ENCODE measurements around the gene THRSP. TPM values are rescaled to one million over a fixed set of nuclear protein-coding genes. Genes with fewer than 3 reads are reported as not detected.

THRSP gene
- total and polyA plus RNA-seq, 2 experiments from 2014 or later = not detected

DNA sequence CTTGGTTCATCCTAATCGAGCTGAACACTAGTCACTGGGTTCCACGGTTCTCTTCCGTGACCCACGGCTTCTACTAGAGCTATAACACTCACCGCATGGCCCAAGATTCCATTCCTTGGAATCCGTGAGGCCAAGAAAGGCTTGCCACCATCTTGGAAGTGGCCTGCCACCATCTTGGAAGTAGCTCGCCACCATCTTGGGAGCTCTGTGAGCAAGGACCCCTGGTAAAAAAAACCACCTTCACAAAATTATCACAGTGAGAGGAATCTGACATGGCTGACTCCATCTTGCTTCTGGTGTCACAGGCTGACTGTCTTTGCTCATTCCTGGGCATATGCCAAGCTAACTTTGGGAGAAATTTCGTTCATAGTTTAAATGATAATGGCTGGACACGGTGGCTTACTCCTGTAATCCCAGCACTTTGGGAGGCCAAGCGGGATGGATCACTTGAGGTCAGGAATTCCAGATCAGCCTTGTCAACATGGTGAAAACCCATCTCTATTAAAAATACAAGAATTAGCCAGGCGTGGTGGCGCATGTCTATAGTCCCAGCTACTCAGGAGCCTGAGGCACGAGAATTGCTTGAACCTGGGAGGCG lies 21.7 kb upstream of the THRSP start (continued):
- TF ChIP-seq, protein P1, sequence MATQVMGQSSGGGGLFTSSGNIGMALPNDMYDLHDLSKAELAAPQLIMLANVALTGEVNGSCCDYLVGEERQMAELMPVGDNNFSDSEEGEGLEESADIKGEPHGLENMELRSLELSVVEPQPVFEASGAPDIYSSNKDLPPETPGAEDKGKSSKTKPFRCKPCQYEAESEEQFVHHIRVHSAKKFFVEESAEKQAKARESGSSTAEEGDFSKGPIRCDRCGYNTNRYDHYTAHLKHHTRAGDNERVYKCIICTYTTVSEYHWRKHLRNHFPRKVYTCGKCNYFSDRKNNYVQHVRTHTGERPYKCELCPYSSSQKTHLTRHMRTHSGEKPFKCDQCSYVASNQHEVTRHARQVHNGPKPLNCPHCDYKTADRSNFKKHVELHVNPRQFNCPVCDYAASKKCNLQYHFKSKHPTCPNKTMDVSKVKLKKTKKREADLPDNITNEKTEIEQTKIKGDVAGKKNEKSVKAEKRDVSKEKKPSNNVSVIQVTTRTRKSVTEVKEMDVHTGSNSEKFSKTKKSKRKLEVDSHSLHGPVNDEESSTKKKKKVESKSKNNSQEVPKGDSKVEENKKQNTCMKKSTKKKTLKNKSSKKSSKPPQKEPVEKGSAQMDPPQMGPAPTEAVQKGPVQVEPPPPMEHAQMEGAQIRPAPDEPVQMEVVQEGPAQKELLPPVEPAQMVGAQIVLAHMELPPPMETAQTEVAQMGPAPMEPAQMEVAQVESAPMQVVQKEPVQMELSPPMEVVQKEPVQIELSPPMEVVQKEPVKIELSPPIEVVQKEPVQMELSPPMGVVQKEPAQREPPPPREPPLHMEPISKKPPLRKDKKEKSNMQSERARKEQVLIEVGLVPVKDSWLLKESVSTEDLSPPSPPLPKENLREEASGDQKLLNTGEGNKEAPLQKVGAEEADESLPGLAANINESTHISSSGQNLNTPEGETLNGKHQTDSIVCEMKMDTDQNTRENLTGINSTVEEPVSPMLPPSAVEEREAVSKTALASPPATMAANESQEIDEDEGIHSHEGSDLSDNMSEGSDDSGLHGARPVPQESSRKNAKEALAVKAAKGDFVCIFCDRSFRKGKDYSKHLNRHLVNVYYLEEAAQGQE (IDR thresholded peaks at IDR 0.05; ENCODE audit: unreplicated experiment) = no peak
- TF ChIP-seq EZH2 (IDR thresholded peaks at IDR 0.05; ENCODE audit: low read depth, unreplicated experiment) (no peak), NANOG (IDR thresholded peaks at IDR 0.05; ENCODE audit: borderline replicate concordance) (no peak), STAT1 (IDR thresholded peaks at IDR 0.05; ENCODE audit: unreplicated experiment) (no peak), POLR2AphosphoS5 (IDR thresholded peaks at IDR 0.05; ENCODE audit: low read depth) (no peak), JUNB (IDR thresholded peaks at IDR 0.05; ENCODE audit: unreplicated experiment) (no peak), ZNF331 (CRISPR knock-in tag; IDR thresholded peaks at IDR 0.05; ENCODE audit: low read depth) (no peak), CREB1 (CRISPR knock-in tag; IDR thresholded peaks at IDR 0.05; ENCODE audit: low read depth) (no peak)
- TF ChIP-seq, protein P2, sequence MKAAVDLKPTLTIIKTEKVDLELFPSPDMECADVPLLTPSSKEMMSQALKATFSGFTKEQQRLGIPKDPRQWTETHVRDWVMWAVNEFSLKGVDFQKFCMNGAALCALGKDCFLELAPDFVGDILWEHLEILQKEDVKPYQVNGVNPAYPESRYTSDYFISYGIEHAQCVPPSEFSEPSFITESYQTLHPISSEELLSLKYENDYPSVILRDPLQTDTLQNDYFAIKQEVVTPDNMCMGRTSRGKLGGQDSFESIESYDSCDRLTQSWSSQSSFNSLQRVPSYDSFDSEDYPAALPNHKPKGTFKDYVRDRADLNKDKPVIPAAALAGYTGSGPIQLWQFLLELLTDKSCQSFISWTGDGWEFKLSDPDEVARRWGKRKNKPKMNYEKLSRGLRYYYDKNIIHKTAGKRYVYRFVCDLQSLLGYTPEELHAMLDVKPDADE (IDR thresholded peaks at IDR 0.05) = no peak
- TF ChIP-seq, protein P3, sequence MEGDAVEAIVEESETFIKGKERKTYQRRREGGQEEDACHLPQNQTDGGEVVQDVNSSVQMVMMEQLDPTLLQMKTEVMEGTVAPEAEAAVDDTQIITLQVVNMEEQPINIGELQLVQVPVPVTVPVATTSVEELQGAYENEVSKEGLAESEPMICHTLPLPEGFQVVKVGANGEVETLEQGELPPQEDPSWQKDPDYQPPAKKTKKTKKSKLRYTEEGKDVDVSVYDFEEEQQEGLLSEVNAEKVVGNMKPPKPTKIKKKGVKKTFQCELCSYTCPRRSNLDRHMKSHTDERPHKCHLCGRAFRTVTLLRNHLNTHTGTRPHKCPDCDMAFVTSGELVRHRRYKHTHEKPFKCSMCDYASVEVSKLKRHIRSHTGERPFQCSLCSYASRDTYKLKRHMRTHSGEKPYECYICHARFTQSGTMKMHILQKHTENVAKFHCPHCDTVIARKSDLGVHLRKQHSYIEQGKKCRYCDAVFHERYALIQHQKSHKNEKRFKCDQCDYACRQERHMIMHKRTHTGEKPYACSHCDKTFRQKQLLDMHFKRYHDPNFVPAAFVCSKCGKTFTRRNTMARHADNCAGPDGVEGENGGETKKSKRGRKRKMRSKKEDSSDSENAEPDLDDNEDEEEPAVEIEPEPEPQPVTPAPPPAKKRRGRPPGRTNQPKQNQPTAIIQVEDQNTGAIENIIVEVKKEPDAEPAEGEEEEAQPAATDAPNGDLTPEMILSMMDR (conservative IDR thresholded peaks at IDR 0.05; ENCODE audit: low read depth in 2 of 2) = no peak

DNA sequence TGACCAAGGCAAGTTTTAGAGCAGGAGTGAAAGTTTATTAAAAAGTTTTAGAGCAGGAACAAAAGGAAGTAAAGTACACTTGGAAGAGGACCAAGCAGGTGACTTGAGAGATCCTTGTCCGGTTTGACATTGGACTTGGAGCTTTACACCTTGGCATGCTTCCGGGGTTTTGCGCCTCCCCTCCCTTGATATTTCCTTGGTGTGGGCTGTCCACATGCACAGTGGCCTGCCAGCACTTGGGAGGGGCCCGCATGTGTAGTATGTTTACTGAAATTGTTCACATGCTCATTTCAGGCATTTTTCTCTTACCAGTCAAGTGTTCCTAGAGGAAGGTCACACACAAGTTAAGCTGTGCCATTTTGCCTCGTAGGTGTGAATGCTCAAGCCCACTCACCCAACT lies 19.0 kb upstream of the THRSP start:
- Histone ChIP-seq H3K27ac (ENCODE audit: low read depth) (no peak overlapping the region), H3K4me1 (ENCODE audit: insufficient read depth) (peaks cover 6% of the 10 kb centered on the region), H3K36me3 (ENCODE audit: insufficient read depth) (no peaks in the 10 kb centered on the region), H4K20me1 (replicated peaks; ENCODE audit: insufficient read depth) (no peaks in the 10 kb centered on the region), H3K4me3 (no peak overlapping the region), H3F3A (replicated peaks; ENCODE audit: low read depth) (0 out of 2 replicates have a peak, but pooled peaks cover 4% of the 10 kb centered on the region), H3K27me3 (ENCODE audit: insufficient read depth) (no peaks in the 10 kb centered on the region), H3K4me2 (no peak overlapping the region), H3K79me2 (replicated peaks; ENCODE audit: insufficient read depth) (no peaks in the 10 kb centered on the region), H3K9me2 (ENCODE audit: insufficient read depth) (peaks cover 6% of the 10 kb centered on the region; the same call in 1 of the 2 replicates), H2AFZ (no peak overlapping the region)
- ATAC-seq (no peak), DNase-seq (ENCODE audit: low spot score) (no peak)
- Mint-ChIP-seq H3K27ac (no peak overlapping the region), H3K36me3 (ENCODE audit: low read depth) (no peaks in the 10 kb centered on the region), H3K4me3 (no peak overlapping the region), H3K9me3 (no peaks in the 10 kb centered on the region), H3K4me1 (peaks cover 25% of the 10 kb centered on the region), H3K27me3 (ENCODE audit: insufficient read depth, low read depth, poor library complexity) (peaks cover 8% of the 10 kb centered on the region)
- TF ChIP-seq ZNF331 (CRISPR knock-in tag; IDR thresholded peaks at IDR 0.05; ENCODE audit: low read depth) = no peak
- TF ChIP-seq, protein P4, sequence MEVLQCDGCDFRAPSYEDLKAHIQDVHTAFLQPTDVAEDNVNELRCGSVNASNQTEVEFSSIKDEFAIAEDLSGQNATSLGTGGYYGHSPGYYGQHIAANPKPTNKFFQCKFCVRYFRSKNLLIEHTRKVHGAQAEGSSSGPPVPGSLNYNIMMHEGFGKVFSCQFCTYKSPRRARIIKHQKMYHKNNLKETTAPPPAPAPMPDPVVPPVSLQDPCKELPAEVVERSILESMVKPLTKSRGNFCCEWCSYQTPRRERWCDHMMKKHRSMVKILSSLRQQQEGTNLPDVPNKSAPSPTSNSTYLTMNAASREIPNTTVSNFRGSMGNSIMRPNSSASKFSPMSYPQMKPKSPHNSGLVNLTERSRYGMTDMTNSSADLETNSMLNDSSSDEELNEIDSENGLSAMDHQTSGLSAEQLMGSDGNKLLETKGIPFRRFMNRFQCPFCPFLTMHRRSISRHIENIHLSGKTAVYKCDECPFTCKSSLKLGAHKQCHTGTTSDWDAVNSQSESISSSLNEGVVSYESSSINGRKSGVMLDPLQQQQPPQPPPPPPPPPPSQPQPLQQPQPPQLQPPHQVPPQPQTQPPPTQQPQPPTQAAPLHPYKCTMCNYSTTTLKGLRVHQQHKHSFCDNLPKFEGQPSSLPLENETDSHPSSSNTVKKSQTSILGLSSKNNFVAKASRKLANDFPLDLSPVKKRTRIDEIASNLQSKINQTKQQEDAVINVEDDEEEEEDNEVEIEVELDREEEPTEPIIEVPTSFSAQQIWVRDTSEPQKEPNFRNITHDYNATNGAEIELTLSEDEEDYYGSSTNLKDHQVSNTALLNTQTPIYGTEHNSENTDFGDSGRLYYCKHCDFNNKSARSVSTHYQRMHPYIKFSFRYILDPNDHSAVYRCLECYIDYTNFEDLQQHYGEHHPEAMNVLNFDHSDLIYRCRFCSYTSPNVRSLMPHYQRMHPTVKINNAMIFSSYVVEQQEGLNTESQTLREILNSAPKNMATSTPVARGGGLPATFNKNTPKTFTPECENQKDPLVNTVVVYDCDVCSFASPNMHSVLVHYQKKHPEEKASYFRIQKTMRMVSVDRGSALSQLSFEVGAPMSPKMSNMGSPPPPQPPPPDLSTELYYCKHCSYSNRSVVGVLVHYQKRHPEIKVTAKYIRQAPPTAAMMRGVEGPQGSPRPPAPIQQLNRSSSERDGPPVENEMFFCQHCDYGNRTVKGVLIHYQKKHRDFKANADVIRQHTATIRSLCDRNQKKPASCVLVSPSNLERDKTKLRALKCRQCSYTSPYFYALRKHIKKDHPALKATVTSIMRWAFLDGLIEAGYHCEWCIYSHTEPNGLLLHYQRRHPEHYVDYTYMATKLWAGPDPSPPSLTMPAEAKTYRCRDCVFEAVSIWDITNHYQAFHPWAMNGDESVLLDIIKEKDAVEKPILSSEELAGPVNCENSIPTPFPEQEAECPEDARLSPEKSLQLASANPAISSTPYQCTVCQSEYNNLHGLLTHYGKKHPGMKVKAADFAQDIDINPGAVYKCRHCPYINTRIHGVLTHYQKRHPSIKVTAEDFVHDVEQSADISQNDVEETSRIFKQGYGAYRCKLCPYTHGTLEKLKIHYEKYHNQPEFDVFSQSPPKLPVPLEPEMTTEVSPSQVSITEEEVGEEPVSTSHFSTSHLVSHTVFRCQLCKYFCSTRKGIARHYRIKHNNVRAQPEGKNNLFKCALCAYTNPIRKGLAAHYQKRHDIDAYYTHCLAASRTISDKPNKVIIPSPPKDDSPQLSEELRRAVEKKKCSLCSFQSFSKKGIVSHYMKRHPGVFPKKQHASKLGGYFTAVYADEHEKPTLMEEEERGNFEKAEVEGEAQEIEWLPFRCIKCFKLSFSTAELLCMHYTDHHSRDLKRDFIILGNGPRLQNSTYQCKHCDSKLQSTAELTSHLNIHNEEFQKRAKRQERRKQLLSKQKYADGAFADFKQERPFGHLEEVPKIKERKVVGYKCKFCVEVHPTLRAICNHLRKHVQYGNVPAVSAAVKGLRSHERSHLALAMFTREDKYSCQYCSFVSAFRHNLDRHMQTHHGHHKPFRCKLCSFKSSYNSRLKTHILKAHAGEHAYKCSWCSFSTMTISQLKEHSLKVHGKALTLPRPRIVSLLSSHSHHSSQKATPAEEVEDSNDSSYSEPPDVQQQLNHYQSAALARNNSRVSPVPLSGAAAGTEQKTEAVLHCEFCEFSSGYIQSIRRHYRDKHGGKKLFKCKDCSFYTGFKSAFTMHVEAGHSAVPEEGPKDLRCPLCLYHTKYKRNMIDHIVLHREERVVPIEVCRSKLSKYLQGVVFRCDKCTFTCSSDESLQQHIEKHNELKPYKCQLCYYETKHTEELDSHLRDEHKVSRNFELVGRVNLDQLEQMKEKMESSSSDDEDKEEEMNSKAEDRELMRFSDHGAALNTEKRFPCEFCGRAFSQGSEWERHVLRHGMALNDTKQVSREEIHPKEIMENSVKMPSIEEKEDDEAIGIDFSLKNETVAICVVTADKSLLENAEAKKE (CRISPR knock-in tag; IDR thresholded peaks at IDR 0.05) = no peak
- no peak for TF ChIP-seq CREB1 (CRISPR knock-in tag; IDR thresholded peaks at IDR 0.05; ENCODE audit: low read depth)
